Body of pancreas (tissue), 4 donors: ENCODE results near the gene E2F6. TPM values are rescaled to one million over a fixed set of nuclear protein-coding genes. Genes with fewer than 3 reads are reported as not detected.

Experiments used
- ATAC-seq: fragments of 150-250 bp; one replicate; pipeline ENCODE4 v1.9.1; 2016
- DNase-seq, 4 donors: peaks; one replicate each; pipeline ENCODE4 v3.0.0-alpha.2; 2019
- H3K27ac ChIP-seq, 4 donors: fragments of 200-600 bp; sonication (generic); 1 replicate in 3 of 4; 2 replicates in 1 of 4; pipeline versions ENCODE4 v1.5.1 to v1.6.1; 2016 to 2019; ENCODE audit warnings: mild to moderate bottlenecking in 1 of 4, mixed read lengths in 1 of 4, moderate library complexity in 1 of 4
- H3K27me3 ChIP-seq, 2 donors: fragments of 200-600 bp; sonication (generic); one replicate each; pipeline ENCODE4 v1.6.0; 2016; ENCODE audit warnings: mild to moderate bottlenecking in 1 of 2
- H3K36me3 ChIP-seq, 2 donors: fragments of 200-600 bp; sonication (generic); replicated peaks in 1 of 2; 2 replicates each; pipeline ENCODE4 v1.5.1; 2016; ENCODE audit warnings: low read depth in 2 of 2; ENCODE audit not compliant: insufficient read depth in 1 of 2
- H3K4me1 ChIP-seq: fragments of 200-600 bp; sonication (generic); one replicate; pipeline ENCODE4 v1.6.0; 2016
- H3K4me3 ChIP-seq, 2 donors: fragments of 200-600 bp; sonication (generic); 1 replicate in 1 of 2; 2 replicates in 1 of 2; pipeline ENCODE4 v1.5.1; 2016 to 2019
- H3K9me3 ChIP-seq, 3 donors: fragments of 200-600 bp; sonication (generic); 1 replicate in 2 of 3; 2 replicates in 1 of 3; pipeline ENCODE4 v1.5.1; 2016
- POLR2A ChIP-seq, 3 donors: fragments of 450-650 bp; IDR thresholded peaks; one replicate each; pipeline ENCODE4 v1.6.1; 2016; ENCODE audit warnings: antibody characterized with exemption in 3 of 3, mild to moderate bottlenecking in 2 of 3
- WGBS, 2 donors: methylation state at CpG; one replicate each; pipeline ENCODE4 v1.1.5; 2017; 5-methylcytosine and 5-hydroxymethylcytosine counted together
- intact Hi-C: fragments of 100-400 bp; cut with DNase I; formaldehyde crosslinking; loops from one replicate; pipeline ENCODE4 v1.15.1; 2023
- total RNA-seq, 2 donors: library from RNA; depleted of rRNA; stranded (reverse); fragments of >200 nt; gene quantifications; one replicate each; pipeline ENCODE4 v1.1.0, GENCODE V29; 2016
- TF ChIP-seq, protein P1 (sequence below), 7 experiments: fragments of 450-650 bp in 4 of 7; fragments of 200-600 bp in 3 of 7; sonication (generic) in 3 of 7; IDR thresholded peaks; one replicate each; pipeline ENCODE4 v1.5.1; 2016 to 2019; ENCODE audit warnings: antibody characterized with exemption in 7 of 7

Gene E2F6
- total RNA-seq, 2 donors from 2014 or later = 9.2 to 13.2 TPM

- Histone ChIP-seq H3K36me3 (no peaks in the 10 kb centered on the region), H3K27ac (no peak overlapping the region), H3K4me3 (no peak overlapping the region), H3K4me1 (no peaks in the 10 kb centered on the region), H3K27me3 (no peaks in the 10 kb centered on the region), H3K9me3 (no peaks in the 10 kb centered on the region)
- TF ChIP-seq POLR2A (IDR thresholded peaks at IDR 0.05) = no peak
- TF ChIP-seq, protein P1, sequence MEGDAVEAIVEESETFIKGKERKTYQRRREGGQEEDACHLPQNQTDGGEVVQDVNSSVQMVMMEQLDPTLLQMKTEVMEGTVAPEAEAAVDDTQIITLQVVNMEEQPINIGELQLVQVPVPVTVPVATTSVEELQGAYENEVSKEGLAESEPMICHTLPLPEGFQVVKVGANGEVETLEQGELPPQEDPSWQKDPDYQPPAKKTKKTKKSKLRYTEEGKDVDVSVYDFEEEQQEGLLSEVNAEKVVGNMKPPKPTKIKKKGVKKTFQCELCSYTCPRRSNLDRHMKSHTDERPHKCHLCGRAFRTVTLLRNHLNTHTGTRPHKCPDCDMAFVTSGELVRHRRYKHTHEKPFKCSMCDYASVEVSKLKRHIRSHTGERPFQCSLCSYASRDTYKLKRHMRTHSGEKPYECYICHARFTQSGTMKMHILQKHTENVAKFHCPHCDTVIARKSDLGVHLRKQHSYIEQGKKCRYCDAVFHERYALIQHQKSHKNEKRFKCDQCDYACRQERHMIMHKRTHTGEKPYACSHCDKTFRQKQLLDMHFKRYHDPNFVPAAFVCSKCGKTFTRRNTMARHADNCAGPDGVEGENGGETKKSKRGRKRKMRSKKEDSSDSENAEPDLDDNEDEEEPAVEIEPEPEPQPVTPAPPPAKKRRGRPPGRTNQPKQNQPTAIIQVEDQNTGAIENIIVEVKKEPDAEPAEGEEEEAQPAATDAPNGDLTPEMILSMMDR (IDR thresholded peaks at IDR 0.05) = no peak
- DNase-seq (no peak), ATAC-seq (no peak)
- WGBS, 2 donors = 89 to 94% methylated on average over 5 of the region's 5 CpGs
- intact Hi-C loops = no loop called here
Observed at GRCh38 chr2:11513319-11513718, 47.4 kb upstream of the E2F6 start.

DNA sequence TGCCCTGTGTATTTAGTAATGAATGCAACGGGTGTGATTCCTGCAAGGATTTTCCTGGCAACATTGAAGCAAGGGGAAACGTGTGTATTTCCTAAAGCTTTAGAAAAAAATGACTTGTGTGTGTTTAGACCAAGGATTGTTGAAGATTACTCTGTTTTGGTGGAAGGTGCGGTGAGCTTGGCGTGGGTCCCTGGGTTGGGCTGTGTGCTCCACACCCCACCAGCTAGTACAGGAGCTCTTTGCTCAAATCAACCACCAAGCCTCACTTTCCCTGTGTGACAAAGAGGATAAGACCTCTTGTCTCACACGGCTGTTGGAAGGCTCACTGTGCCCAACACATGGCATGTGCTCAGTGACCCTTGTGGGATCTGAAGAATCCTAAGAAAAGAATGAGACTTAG, 46.5 kb upstream of the E2F6 start:
- intact Hi-C loops = no loop called here
- no peak overlapping the region for H3K4me3 ChIP-seq
- H3K27ac ChIP-seq = no peak overlapping the region
- TF ChIP-seq, protein P1 (IDR thresholded peaks at IDR 0.05) = no peak
- TF ChIP-seq POLR2A (IDR thresholded peaks at IDR 0.05) = no peak
- no peak for DNase-seq
- no peaks in the 10 kb centered on the region for H3K9me3 ChIP-seq
- no peaks in the 10 kb centered on the region for H3K36me3 ChIP-seq
- H3K27me3 ChIP-seq = no peaks in the 10 kb centered on the region
- WGBS, 2 donors = 65 to 77% methylated on average over 5 of the region's 5 CpGs
- ATAC-seq = no peak
- H3K4me1 ChIP-seq = no peaks in the 10 kb centered on the region

DNA sequence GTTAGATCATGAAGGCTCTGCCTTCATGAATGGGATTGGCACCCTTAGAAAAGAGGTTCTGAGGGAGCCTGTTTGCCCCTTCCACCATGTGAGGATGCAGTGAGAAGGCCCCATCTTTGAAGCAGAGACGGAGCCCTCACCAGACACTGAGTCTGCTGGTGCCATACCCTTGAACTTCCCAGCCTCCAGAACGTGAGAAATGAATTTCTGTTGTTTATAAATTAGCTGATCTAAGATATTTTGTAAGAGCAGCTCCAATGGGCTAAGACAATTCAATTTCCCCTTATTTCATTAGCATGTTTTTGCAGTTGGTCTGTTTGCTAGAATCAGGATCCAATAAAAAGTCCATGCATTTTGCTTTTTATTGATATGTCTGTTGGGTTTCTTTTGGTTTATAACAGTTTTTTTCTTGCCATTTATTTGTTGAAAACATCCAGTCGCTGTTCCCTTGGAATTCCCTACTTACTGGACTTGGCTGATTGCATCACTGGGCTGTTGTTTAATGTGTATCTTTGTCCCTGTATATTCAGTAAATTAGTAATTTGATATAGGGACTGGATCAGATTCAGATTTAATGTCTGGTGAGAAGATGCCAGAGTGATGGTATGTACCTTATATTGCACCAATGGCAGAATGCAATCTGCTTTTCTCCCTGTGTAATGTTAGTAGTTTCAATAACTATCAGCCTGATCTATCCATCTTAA, 43.8 kb upstream of the E2F6 start:
- H3K27ac ChIP-seq = no peak overlapping the region
- intact Hi-C loops = no loop called here
- no peak for ATAC-seq

DNA sequence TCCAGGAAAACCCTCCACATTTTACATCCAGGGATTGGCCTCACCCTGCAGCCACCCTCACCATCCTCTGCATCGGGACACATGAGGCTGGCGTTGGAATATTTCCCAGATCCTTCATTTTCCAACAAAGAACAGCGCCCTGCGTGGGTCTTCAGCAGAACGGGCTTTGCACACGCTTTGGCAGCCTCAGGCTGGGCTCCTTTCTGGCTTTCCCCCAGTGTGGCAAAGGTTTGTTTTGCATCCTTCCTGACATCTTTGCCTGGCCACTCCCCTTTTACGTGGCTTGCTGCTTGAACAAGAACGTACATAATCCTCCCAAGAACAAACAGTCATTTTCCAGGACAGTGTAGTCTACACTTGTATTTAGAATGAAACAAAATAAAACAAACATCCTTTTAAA, 42.3 kb upstream of the E2F6 start:
- Histone ChIP-seq H3K36me3 (no peaks in the 10 kb centered on the region), H3K9me3 (no peaks in the 10 kb centered on the region), H3K27ac (no peak overlapping the region), H3K4me3 (no peak overlapping the region), H3K27me3 (no peaks in the 10 kb centered on the region), H3K4me1 (peaks cover 12% of the 10 kb centered on the region)
- ATAC-seq = no peak
- TF ChIP-seq, protein P1 (IDR thresholded peaks at IDR 0.05) = no peak
- no peak for TF ChIP-seq POLR2A (IDR thresholded peaks at IDR 0.05)
- DNase-seq = no peak
- 85 to 89% methylated on average over 8 of the region's 8 CpGs for WGBS, 2 donors
- intact Hi-C loops = no loop called here

More for the DNA sequence above, 43.8 kb upstream of the E2F6 start:
- H3K9me3 ChIP-seq = no peaks in the 10 kb centered on the region
- H3K27me3 ChIP-seq = no peaks in the 10 kb centered on the region
- no peaks in the 10 kb centered on the region for H3K36me3 ChIP-seq
- no peak overlapping the region for H3K4me3 ChIP-seq
- 77 to 84% methylated on average over 3 of the region's 3 CpGs for WGBS, 2 donors
- H3K4me1 ChIP-seq = peaks cover 12% of the 10 kb centered on the region
- TF ChIP-seq POLR2A (IDR thresholded peaks at IDR 0.05) = no peak
- TF ChIP-seq, protein P1 (IDR thresholded peaks at IDR 0.05) = no peak
- no peak for DNase-seq

DNA sequence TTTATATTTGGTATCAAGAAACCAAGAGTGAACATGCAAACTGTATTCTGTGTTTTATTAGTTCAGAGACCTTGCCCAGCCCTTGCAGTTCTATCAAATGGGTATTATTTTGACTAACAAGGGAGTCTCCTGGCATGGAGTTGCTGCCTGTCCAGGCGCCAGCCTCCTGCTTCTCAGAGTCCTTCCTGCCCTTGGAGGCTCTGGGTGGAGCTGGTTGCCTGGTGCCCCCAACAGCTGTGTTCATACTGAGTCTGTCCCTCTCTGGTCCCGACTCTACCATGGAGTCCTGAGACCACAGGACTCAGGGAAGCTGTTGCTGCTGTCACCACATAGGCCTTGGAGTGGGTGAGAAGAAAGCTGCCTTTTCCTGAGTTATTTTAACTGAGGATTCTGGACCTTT, 41.6 kb upstream of the E2F6 start:
- no peaks in the 10 kb centered on the region for H3K9me3 ChIP-seq
- WGBS, 2 donors = 79 to 85% methylated on average over 2 of the region's 2 CpGs
- no peaks in the 10 kb centered on the region for H3K36me3 ChIP-seq
- H3K4me3 ChIP-seq = no peak overlapping the region
- no peak overlapping the region for H3K27ac ChIP-seq
- no peaks in the 10 kb centered on the region for H3K27me3 ChIP-seq
- DNase-seq = no peak
- intact Hi-C loops = no loop called here
- no peak for ATAC-seq
- peaks cover 12% of the 10 kb centered on the region for H3K4me1 ChIP-seq
- TF ChIP-seq, protein P1 (IDR thresholded peaks at IDR 0.05) = no peak
- no peak for TF ChIP-seq POLR2A (IDR thresholded peaks at IDR 0.05)
